Measurements from ENCODE around the gene ADRA2B.

ADRA2B gene

DNA sequence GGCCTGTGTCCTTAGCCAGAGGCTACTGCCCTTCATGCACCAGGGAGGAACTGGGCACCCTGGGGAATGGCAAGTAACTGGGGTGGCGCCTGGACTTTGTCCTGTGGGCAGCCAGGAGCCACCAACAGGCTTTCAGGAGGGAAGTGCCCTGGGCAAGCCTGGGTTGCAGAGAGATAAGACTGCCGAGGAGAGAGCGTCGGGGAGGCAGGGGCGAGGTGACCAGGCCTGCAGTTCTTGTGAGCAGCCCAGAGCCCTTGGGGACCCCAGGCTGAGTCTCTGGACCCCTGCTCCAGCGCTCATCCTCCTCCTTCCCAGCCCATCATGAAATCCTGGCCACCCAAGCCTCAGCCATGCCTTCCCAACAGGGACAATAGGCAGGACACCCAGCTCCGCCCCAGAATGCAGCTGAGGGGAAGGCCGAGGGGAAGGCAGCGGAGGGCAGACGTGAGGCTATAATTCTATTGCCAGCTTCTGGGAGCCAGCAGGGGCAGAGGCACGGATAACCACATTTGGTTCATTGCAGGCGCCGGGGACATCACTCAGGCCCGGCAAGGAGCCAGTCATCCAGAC lies 25.1 kb downstream of the ADRA2B start:
- no peak overlapping the region for H3K4me3 ChIP-seq (replicated peaks in 1 of 2; ENCODE audit: low read depth in 2 of 2, low read length in 2 of 2)
- DNase-seq (ENCODE audit: low read depth in 2 of 2), result no peak
- TF ChIP-seq, protein P1, sequence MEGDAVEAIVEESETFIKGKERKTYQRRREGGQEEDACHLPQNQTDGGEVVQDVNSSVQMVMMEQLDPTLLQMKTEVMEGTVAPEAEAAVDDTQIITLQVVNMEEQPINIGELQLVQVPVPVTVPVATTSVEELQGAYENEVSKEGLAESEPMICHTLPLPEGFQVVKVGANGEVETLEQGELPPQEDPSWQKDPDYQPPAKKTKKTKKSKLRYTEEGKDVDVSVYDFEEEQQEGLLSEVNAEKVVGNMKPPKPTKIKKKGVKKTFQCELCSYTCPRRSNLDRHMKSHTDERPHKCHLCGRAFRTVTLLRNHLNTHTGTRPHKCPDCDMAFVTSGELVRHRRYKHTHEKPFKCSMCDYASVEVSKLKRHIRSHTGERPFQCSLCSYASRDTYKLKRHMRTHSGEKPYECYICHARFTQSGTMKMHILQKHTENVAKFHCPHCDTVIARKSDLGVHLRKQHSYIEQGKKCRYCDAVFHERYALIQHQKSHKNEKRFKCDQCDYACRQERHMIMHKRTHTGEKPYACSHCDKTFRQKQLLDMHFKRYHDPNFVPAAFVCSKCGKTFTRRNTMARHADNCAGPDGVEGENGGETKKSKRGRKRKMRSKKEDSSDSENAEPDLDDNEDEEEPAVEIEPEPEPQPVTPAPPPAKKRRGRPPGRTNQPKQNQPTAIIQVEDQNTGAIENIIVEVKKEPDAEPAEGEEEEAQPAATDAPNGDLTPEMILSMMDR (IDR thresholded peaks at IDR 0.05; ENCODE audit: low read depth, low read length), result no peak

DNA sequence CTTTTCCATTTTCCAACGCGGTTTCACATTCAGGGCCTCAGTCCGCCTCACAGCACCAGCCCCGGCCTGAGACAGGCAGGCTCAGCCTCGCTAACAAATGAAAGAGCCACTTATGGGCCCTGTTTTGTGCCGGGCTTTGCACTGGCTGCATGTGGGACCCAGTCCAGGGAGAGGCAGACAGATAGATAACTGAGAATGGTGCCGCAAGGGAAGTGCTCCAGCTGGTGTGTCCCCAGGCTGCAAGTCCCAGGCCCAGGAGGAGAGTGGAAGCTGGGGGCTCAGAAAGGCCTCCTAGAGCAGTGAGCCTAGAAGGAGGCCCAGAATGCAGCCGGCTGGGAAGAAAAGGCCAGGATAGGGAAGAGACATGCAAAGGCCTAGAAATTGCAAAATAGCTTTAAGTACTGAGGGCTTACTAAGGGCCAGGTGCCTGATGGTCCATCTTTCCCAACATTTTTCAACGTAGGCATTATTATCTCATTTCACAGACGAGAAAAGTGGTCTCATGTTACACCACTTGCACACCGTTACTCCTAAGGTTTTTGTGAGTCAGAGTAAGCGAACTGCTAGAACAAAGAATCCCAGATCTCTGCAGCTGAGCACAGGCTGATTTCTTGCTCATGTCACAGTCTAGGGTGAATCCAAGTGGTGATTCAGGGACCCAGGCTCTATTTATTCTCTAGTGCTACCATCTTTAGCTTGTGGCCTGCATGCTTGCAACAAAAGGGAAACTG lies 26.0 kb downstream of the ADRA2B start:
- TF ChIP-seq, protein P1 (IDR thresholded peaks at IDR 0.05; ENCODE audit: low read depth, low read length), result no peak
- no peak overlapping the region for H3K4me3 ChIP-seq (replicated peaks in 1 of 2; ENCODE audit: low read depth in 2 of 2, low read length in 2 of 2)
- DNase-seq (ENCODE audit: low read depth in 2 of 2), result no peak

DNA sequence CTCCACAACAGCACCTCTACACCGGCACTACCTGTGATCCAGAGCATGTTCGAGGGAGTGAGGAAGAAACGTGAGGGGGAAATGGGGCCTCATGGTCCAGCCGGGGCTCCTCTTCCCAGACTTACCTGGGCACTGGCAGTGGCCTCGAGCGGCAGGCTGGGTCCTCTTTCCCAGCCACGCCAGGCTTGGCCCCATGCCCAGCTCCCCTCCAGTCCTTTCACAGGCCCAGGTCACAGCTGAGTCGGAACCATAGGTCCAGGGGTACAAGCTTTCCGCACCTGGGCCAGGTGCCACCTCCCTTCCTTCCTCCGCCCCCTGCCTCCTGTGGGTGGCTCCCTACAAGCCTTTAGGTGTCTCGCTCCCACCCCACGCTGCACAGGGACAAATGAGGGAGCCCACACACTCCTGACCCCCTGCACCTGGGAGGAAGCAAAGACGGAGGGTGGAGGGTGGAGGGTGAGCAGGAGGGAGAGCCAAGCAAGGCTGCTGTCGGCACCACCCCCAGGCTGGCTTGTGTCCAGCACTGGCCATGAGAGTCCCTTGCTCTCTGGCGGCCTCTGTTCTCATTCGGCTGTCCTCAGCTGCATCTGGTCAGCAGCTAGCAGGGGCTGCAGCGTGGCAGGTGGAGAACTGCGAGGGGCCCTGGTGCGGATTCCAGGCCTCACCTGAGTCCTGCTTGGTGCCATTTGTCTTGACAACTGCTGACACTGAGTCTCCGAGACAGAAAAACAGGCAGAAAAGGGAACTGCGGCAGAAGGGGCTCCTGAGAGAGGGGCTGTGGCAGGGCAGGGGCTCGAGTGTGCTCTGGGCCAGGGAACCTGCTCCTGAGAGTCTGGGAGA lies 26.8 kb downstream of the ADRA2B start:
- no peak for DNase-seq (ENCODE audit: low read depth in 2 of 2)
- TF ChIP-seq, protein P1 (IDR thresholded peaks at IDR 0.05; ENCODE audit: low read depth, low read length), result no peak
- H3K4me3 ChIP-seq (replicated peaks in 1 of 2; ENCODE audit: low read depth in 2 of 2, low read length in 2 of 2), result no peak overlapping the region

DNA sequence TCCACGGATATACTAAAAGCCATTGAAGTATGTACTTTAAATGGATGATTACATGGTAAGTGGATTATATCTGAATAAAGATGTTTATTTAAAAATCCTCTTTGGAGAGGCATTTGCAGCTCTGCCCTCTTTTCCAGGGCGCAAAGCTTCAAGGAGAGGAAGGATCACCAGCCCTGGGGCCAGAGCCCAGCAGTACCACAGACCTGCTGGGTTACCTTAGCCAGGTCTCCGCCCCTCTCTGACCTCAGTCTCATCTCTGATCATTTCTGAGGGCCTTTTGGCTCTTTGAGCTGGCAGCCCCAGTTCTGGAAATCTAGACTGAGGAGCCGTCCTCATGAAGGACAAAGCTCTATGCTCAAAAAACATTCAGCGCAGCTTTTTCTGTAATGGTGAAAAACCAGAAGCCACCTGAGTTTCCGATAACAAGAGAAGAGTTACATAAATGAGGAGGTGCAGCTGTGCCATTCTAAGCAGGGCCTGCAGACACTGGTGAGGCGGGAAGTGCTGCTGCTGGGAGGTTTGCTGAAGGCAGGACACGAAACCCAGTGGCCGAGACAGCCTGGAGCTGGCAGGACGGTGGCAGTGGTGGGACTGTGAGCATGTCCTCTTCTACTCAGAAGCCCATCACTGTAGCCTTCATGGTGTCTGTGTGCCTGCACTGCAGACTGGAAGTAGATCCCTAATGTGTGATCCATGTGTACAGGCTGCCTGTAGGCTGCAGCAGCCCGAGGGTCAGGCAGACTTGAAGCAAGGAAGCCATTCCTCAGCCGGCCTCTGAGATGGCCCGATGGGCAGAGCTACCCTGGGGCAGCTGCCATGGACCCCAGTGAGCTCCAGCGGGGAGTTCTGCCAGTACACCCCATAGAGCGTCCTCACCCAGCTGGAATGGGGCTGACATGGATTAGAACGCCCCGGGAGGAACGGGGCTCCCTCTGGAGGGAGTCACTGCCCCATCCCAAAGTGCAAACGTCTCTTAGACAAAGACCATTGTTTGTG lies 27.7 kb downstream of the ADRA2B start:
- no peak overlapping the region for H3K4me3 ChIP-seq (replicated peaks in 1 of 2; ENCODE audit: low read depth in 2 of 2, low read length in 2 of 2)
- TF ChIP-seq, protein P1 (IDR thresholded peaks at IDR 0.05; ENCODE audit: low read depth, low read length), result no peak
- no peak for DNase-seq (ENCODE audit: low read depth in 2 of 2)

DNA sequence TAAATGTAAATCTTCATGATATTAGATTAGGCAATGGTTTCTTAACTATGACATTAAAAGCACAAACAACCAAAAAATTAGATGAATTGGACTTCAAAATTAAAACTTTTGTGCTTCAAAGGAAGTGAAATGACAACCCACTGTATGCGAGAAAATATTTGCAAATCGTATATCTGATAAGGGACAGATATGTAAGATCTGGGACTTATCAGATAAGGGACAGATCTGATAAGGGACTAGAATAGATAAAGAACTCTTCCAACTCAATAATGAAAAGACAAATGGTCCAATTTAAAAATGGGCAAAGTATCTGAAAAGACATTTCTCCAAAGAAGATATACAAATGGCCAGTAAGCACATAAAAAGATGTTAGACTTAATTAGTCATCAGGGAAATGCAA lies 29.2 kb downstream of the ADRA2B start:
- DNase-seq (ENCODE audit: low read depth in 2 of 2), result no peak
- no peak overlapping the region for H3K4me3 ChIP-seq (replicated peaks in 1 of 2; ENCODE audit: low read depth in 2 of 2, low read length in 2 of 2)
- TF ChIP-seq, protein P1 (IDR thresholded peaks at IDR 0.05; ENCODE audit: low read depth, low read length), result no peak

Data from cardiac fibroblast (primary cell).